Measurements from ENCODE around the gene CCNJL.

Gene CCNJL

DNA sequence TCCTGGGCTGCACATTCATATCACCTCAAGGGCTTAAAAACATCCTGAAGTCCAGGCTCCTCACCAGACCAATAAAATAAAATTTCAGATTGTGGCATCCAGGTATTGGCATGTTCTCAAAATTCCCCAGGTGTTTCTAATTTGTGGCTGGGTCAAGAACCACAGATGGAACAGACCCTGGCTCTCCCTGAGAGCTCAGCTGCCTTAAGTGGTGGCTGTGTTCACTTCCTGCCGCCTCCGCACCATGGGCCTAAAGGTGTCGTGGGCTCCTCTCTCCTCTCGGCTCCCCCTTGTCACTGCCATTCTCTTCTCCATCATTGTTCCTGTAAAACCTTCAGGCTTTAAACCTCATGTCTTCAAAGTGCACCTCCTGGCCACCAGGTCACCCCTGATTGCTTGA is 17.8 kb upstream of the CCNJL start:
- no peak for DNase-seq (ENCODE audit: low read depth)

- DNase-seq (ENCODE audit: low read depth): no peak
Observed at GRCh38 chr5:160327818-160328217, 15.5 kb upstream of the CCNJL start.

- no peak for DNase-seq (ENCODE audit: low read depth)
Observed at GRCh38 chr5:160326981-160327380, 14.6 kb upstream of the CCNJL start.

DNA sequence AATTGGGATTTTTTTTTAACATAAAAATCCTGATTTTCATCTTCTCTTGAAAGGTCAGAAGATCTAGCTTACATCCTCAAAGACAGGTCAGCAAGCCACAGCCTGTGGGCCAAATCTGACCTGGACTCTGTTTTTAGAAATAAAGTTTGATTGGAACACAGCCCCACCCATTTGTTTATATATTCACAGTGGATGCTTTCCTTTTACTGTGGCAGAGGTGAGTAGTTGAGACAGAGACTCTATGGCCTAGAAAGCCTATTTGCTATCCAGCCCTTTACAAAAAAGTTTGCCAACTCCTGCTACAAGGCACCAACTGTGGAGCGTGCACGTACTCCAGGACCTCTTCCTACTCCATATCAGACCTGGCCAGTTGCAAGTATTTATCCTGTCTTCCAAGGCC is 13.4 kb upstream of the CCNJL start:
- DNase-seq (ENCODE audit: low read depth): no peak

DNA sequence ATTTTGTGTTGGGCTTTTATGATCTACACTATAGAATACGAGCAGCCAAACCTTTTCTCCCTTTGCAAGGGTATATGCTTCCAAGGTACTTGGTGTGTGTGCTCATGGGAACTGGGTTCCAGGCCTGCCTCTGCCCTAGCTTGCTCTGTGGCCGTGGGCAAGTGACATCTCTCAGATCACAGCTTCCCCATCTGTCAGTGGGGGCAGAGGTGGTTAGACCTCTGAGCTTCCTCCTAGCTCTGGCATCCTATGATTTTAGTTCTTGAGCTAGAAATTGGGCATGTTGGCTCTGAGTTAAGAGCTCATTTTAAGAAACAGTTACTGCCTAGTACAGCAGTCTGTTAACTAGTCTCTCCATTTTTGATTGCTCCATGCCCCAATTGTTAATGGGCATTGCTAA is 12.5 kb upstream of the CCNJL start:
- no peak for DNase-seq (ENCODE audit: low read depth)

DNA sequence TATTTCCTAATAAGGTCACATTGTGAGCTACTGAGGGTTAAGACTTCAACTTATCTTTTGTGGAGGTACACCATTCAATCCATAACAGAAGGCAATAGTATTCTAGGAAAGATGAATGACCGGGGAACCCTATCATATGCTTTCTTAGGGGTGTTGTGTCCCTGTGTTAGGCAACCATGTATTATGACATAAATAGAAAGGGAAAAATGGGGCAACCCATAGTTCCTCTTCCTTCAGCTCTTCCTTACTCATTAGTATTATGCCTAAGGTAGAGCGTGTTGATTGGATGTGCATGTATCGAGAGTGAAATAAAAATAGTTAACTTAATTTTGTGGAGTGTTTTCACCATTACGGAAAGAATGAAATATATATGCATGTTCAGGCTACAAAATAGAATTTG is 6.0 kb upstream of the CCNJL start:
- DNase-seq (ENCODE audit: low read depth): no peak

DNA sequence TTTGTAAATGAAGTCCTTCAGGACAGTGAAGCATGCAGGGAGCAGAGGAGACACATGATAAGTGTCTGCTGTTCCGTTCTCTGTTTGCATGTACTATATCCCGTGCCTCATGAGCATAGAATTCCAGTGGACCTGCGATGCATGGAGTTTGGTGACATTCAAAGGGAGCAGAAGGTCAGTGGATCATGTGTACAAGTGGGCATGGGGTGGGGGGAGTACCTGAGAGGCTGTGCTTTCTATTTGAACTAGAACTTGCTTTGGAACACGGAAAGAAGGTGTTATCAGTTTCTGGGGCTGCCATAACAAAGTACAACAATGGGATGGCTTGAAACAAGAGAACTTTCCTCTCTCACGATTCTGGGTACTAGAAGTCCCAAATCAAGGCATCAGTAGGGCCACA is 5.1 kb upstream of the CCNJL start:
- no peak for DNase-seq (ENCODE audit: low read depth)

GRCh38 chr5:160315968-160316367 is 3.6 kb upstream of the CCNJL start:
- no peak for DNase-seq (ENCODE audit: low read depth)

DNA sequence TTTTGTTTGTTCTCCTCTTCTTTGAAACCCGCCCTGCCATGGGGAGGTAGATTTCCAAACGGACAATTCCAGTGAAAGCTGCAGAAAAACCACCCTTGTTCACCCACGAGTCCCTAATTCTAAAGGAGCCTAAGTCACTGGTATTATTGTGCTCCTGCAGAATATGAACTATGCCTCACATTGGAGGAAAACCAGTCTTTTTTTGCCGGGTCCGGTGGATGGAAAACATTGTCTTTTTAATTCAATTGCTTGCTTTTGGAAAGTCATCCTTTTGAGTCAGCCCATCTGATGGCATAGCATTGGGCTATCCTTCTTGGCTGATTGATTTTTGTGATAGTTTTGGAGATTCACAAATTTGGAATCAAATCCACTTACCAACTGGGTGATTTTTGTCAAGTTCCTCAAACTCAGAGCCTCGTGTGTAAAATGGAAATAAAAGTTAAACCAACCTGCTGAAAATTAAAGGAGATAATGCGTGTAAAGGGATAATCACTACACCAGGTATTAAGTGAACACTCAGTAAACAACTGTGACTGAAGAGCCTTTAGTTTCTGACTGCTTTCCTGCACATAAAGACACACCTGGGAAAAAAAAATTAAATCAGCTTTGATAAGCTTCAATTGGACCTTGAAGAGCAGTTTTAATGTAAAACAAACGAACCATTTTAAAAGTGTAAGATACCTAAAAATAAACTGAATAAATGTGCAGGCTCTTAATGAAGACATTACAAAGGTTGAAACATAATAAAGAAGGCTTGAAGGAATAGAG is 780 bp upstream of the CCNJL start:
- no peak for DNase-seq (ENCODE audit: low read depth)

- no peak for DNase-seq (ENCODE audit: low read depth)
Observed at GRCh38 chr5:160311491-160312133, 752 bp downstream of the CCNJL start.

DNA sequence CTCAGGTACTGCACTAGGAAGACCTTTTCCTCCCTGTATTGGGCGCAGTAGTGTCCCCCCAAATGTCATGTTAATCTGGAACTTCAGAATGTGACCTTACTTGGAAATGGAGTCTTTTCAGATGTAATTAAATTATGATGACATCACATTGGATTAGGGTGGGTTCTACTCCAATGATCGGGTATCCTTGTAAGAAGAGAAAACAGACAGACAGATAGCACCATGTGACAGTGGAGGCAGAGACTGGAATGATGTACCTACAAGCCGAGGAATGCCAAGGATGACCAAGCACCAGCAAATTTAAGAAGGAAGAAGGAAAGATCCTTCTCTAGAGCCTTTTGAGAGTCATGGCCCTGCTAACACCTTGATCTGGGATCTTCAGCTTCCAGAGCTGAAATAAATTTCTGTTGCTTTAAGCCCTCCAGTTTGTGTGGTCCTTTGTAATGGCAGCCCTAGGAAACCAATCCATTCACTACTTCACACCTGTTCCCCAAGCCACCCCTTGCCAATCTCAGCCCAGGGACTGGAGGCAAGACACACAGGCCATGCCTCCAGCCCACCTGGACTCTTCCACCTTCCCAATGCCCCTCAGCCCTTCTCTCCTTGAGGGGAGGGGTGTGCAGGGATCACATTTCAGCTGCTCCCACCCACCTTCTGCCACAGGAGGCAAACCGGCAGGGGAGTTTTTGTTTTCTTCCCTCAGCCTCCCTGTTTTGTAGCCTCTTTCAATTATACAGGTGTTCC is 1.6 kb downstream of the CCNJL start:
- DNase-seq (ENCODE audit: low read depth): no peak

DNA sequence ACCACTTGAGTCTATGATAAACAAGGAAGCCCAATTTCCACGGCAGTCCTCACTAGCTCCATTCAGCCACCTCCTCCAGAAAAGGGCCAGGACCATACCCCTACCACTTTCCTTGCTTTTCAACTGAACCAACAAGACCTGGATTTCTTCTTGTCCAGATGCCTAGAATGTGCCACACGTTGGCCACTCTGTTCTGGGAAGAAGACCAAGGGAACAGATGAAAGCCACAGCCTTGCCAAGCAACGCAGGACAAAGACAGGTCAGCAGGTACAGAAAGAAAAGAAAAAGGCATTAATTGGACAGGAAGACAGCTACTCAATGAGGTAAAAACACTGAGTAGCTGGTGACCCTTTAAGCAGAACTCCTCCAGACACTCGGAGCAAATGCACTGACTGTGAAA is 2.2 kb downstream of the CCNJL start:
- DNase-seq (ENCODE audit: low read depth): no peak

- no peak for DNase-seq (ENCODE audit: low read depth)
Observed at GRCh38 chr5:160306696-160307095, 5.7 kb downstream of the CCNJL start.

DNA sequence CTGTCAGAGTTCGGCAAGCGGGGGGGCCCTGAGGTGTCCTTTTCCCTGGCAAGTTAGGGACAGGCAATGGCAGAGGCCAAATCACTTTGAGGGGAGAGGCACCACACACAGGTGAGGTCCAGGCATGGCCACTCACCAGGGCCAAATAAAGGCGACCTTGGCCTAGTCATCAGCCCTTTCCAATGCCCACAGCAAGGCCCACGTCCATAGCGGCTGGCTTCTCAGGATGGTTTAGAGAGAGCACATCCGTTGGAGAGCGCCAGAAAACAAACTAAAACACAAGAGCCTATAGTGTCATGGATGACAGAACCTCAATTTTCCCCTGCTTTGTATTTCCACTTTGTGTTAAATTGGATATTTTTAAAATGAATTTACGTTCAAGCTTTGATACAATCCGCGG is 7.0 kb downstream of the CCNJL start:
- no peak for DNase-seq (ENCODE audit: low read depth)

DNA sequence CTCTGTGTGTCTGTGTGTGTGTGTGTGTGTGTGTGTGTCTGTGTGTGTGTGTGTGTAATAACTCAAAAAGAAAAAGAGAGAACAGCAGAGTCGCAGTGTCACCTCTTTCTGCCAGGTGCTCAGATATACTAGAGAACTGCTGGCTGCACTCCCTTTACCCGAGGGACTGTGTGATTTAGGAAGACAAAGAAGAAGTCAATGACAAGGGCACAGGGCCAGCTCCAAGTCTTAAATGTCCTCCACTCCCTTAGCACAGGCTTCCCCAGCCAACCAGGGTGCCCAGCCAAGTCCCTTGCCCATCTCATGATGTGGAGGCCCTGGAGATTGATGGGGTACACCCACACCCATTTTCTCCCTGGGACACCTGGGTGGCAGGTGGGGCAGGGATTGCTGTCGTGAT is 8.7 kb downstream of the CCNJL start:
- no peak for DNase-seq (ENCODE audit: low read depth)

GRCh38 chr5:160298189-160298588 is 14.2 kb downstream of the CCNJL start:
- DNase-seq (ENCODE audit: low read depth): no peak

- DNase-seq (ENCODE audit: low read depth): no peak
Observed at GRCh38 chr5:160297776-160298175, 14.6 kb downstream of the CCNJL start.

DNA sequence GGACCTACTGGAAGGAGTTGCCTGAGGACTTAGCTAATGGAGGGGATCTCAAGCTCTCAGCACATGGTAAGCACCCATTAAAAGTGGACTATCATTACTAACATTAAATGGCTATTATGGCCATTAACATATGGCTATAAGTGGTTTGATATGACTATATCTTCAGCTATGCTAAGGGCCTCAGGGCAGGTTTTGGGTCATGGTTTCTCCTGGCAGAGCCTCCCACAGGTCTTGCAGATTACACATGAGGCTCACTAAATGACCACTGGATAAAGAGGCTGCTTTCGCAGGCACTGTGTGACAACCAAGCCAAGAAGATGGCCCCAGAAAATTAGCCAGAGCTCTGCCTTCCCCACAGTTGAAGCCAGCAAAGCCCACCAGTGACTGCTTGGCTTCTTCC is 15.4 kb downstream of the CCNJL start:
- DNase-seq (ENCODE audit: low read depth): no peak

DNA sequence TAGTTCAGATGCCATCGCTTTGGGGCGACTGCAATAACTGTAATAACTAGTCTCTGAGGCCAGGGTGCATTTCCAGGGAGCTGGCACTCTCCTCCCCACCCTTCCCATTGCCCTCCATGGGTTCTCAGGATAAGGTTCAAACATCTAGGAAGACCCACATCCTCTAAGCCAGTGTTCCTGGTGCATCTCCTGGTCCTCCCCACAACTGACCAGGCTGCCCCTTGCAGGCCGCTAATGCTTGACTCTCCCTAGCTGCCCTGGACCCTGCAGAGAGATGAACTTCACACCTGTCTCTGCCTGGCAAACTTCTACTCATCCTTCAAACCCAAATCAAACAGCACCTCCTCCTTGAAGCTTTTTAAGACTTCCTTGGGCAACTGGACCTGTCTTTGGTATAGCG is 15.9 kb downstream of the CCNJL start:
- DNase-seq (ENCODE audit: low read depth): no peak

DNA sequence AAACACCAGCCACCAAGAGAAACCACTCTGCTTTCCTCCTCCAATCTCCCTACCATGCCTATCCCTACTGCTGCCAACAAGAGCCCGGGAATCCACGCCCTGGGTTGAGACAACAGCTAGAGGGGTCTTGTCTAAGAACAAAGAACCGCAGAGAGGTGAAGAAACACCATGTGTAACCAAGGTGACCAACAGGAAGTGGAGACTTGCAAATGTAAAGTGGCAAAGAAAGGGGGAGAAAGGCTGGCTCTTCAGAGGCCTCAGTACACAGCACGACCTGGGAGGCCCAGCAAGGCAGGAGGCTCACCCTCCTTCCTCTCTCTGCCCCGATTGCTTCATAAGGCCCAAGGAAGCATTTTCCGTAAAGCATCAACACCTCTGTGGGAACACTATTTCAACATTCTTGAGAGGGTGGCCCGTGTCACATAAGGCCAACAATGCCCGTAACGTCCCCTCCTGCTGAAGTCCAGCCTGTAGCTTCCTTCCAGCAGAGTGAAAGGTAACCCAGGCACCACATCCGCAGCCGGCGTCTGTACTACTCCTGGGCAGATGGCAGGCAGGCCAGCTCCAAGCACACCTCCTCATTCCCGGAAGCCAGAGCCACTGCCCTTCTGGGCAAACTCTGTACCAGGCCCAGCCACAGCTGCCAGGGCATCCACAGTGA is 18.3 kb downstream of the CCNJL start:
- no peak for DNase-seq (ENCODE audit: low read depth)

DNA sequence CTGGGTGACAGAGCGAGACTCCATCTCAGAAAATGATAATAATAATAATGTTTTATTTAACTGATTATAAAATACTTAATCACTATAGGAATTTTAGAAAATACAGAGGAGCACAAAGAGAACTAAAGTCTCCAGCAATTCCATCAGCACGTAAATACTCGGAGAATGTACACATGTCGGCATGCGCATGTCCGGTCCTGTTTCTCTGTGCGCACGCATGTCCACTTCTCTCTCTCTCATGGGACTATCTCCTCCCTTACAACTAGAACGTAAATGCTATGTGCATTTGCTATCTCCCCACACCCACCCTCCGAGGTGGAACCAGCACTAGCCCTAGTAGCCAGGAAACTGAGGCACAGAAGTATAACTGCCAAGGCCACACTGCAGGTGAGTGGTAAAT is 19.0 kb downstream of the CCNJL start:
- no peak for DNase-seq (ENCODE audit: low read depth)

DNA sequence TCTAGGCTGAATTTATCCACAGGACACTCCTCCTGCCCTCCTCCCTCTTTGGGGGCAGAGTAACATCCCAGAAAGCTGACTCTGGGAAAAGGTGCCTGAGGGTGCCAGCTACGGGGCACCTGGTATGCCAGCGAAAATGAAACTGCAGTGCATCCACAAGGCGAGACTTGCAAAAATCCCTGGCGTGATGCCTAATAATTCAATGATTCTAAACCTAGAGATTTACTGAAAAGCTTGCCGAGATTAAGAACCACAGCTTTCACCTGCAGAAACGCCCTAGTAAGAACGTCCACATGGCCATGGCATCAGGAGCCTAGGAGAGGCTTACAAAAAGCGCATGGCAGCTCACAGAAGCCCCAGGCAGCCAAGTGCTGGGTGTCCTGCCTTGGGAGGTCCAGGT is 20.9 kb downstream of the CCNJL start:
- no peak for DNase-seq (ENCODE audit: low read depth)

DNA sequence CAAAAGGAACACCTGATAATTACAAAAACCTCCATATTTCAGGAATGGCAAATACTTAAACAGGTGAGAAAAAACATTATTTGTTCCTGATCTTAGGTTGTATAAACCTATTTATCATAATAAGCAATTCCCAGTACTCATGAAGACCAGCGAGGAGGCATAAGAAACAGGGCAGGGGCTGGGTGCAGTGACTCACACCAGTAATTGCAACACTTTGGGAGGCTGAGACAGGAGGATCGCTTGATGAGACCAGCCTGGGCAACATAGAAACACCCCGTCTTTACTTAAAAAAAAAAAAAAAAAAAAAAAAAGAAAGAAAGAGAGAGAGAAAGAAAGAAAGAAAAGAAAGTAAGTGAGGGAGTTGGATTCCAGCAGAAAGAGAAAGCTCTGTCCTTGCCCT is 21.6 kb downstream of the CCNJL start:
- DNase-seq (ENCODE audit: low read depth): no peak

Measured in stimulated activated CD8-positive, alpha-beta memory T cell treated with anti-CD3 and anti-CD28 coated beads, Interleukin-15, amount 100 ng/mL, for 24 hours (primary cell).